Activated CD8-positive, alpha-beta memory T cell treated with anti-CD3 and anti-CD28 coated beads for 4 hours (primary cell): ENCODE data around the gene LRRC46.

Source experiments
- DNase-seq, 2 donors: peaks; one replicate each; pipeline ENCODE4 v3.0.0-alpha.2; 2020; ENCODE audit warnings: low read depth in 2 of 2

The LRRC46 gene, protein sequence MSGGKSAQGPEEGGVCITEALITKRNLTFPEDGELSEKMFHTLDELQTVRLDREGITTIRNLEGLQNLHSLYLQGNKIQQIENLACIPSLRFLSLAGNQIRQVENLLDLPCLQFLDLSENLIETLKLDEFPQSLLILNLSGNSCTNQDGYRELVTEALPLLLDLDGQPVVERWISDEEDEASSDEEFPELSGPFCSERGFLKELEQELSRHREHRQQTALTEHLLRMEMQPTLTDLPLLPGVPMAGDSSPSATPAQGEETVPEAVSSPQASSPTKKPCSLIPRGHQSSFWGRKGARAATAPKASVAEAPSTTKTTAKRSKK

DNA sequence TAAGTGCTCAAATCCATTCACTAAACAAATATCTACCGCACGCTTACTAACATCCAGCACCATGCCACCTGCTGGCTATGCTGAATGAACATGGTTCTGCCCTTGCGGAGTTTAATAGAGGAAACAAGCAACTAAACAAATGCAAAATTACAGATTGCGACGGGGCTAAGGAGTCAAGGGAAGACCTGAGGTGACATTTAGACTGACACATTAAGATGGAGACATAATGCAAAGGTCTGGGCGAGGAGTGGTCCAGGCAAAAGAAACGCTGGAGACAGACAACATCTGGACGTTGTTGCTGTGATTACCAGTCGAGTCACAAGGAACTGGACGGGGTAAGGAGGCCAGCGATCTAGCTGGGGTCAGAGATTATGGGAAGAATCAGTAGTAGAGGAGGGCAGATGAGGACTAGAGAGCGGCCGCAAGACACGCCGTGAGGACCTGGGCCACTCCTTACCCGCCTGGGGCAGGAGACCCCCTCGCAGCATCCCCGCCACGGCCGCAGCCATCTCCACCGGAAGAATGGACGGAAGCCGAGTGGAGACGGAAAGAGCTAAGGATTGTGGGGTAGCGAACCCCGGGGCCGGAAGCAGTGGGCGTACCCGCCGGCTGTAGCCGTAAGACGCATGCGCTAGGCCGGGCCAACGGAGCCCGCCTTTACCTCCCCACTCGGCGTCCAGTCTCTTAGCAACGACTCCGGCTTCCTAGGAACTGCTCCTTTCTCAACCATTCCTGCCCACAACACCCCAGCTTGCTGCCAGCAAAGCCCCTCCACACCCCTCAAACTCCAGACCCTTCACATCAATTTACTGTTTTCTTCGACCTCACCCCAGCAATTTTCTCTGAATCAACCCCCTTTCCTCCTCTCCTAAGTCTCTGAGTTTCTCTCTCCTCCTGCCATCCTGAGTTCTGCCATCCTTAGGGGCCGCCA, at the start of gene LRRC46, which contains the start of gene MRPL10:
LRRC46 (plus strand) TSS at position 668 of the 931 bp plus-strand sequence. CDS start 320 bp downstream, outside the sequence.
MRPL10 (minus strand) TSS at position 539 of the 931 bp plus-strand sequence; CDS start at position 509, 30 bp downstream.
- DNase-seq = peak; percentile 86

DNA sequence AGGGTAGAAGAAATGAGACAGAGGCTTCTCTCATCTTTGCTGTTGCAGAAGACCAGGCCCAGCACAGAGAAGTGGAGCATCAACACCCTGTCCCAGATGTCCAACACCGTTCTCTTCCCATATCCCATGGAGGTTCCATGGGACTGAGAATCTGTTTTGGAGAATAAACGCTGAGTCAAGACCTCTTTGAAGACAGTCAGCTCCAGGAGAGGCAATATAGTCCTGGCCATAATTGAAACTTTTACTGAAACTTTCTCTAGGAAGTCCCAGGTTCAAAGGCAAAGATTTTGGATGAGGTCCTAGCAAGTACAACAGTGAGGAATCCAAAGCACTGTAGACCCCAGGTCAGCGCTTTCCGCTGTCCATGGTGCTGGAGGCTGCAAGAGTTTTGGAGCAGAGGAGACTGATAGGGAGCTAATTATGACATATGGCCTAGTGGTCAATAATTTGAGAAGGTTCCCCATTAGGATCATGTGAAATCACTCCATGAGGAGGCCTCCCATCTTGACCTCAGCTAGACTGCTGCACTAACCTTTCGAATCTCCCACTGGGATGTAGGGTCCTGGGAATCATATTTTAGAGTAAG, 45.8 kb upstream of the LRRC46 start:
- no peak for DNase-seq

DNA sequence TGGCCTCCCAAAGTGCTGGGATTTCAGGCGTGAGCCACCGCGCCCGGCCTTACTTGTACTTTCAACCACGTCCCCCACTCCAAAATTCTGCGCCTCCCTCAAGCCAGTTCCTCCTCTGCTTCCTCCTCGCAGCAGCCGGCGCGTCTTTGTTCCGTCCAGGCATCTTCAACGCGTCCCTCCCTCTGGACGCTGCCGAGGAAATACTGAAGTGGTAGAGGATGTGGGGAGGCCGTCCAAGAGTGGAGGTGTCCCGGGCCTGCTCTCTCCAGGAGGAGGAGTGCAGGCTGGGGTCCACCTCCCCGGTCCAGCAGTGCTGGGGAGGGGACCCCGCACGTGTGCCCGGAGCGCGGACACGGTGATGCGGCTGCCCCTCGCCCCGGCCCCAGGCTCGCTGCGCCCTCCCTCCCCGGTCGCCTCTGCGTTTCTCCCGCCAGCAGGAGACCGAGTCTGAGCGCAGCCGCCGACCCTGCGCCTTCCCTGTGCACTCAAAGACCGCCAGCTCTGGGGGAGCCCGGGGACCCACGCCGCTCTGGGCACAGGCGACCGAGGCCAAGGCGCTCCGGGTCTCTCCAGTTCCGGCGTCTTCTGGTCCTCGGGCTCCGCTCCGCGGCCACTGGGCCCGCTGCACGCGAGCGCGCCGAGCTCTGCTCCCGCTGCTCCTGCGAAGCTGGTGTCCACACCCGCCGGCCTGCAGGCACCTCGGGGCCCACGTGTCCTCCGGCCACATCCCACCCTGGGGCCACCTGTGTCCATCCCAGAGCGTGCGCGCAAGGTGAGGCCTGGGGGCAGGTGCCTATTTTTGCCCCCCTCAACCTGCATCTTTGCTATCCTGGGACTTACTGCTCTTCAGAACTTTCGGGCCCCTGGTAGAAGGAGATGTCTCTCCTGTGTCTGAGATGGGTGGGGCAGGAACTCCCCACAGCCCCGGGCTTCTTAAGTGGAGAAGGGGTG, 41.6 kb upstream of the LRRC46 start:
- DNase-seq = peak in 1 of 2 donors; percentile 13

DNA sequence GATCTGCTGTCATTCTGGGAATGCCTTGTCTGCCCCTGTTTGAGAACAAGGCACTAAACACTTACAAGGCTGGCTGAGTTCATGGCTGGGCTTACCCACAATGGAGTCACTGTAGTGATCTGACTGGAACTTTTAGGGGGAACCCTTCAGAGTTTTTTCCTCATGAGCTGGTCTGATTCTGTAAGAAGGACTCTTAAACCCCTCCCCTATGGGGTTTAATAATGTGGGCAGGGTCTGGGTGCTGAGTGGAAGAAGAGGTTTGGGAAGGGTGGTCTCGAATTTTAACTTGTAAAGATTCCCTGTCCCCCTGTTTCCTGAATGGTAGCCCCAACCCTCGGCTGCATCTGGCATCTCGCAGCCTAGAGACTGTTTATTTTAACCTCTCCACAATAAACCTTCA, 40.4 kb upstream of the LRRC46 start:
- DNase-seq = no peak

DNA sequence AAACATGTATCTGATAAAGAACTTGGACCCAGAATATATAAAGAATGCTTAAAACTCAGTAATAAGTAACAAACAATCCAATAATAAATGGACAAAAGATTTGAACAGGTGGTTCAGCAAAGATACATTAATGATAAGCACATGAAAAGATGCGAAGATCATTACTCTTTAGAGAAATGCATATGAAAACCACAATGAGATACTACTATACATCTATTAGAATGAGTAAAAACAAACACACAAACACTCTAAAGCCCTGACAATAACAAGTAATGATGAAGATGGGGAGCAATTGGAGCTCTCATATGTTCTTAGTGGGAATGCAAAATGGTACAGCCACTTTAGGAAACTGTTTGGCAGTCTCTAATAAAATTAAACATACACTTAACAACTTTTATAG, 39.0 kb upstream of the LRRC46 start:
- DNase-seq = no peak

DNA sequence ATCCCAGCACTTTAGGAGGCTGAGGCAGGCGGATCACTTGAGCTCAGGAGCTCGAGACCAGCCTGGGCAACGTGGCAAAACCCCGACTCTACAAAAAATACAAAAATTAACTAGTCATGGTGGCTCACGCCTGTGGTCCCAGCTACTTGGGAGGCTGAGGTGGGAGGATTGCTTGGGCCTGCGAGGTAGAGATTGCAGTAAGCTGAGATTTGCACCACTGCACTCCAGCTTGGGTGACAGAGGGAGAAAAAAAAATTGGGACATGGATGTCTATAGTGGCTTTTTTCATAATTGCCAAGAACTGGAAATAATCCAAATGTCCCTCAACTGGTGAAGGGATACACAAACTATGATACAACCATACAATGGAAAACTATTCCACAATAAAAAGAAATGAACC, 38.5 kb upstream of the LRRC46 start:
- DNase-seq = no peak

DNA sequence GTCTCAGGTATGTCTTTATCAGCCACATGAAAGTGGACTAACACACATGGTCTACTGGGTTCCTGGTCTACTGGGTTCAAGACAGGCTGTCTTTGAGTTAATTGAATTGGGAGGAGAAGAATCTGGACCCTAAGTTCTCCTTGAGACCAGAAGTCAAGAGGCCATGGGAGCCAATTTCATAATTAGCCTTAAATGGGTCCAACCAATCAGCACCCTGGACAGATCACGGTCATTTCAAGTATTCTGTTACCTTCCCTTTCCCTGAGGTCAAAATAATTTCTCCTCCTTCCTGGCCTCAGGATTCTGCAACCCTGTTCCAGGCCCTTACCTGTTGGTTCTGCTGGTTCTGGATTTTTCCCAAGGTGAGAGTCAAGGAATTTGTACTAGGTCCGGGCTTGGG, 33.7 kb upstream of the LRRC46 start:
- no peak for DNase-seq

DNA sequence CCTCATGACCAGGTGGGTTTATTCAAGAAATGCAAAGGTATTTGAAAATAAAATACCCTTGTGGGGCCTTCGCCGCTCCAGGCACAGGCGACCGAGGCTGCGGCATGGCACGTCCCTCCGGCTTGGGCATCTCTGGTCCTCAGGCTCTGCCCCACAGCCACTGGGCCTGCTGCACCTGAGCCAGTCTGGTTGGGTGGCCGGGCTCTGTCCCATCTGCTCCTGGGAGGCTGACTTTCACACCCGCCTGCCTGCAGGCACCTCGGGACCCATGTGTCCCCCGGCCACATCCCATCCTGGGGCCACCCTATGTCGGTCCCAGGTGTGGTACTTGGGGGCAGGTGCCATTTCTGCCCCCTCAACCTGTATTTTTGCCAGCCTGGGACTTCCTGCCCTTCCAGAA, 30.8 kb upstream of the LRRC46 start:
- no peak for DNase-seq

DNA sequence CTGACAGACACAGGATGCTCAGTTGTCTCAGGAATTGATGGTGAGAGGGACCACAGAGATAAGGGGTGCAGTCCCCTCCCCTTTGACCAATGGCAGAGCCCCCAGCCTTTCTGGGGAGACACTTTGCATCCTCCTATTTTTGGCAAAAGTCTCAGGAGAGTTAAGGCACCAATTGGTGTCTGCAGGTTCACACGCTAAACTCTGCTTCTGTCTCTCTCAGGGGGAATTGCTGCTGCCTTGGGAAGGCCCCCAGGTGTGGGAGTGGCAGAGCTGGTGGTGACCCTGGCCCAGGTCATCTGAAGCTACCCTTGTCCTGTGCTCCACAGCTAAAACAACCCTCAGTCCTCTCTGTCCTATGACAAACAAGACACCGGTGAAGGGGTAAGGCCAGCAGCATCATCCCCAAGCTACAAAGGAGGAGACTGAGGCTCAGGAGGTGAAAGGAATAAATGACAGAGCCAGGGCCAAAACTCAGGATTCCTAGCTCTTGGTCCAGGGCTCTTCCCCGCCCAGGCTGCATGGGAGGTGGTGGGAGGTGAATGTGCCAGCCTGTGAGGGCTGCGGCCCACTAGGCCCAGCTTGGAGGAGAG, 30.2 kb upstream of the LRRC46 start:
- DNase-seq = no peak

DNA sequence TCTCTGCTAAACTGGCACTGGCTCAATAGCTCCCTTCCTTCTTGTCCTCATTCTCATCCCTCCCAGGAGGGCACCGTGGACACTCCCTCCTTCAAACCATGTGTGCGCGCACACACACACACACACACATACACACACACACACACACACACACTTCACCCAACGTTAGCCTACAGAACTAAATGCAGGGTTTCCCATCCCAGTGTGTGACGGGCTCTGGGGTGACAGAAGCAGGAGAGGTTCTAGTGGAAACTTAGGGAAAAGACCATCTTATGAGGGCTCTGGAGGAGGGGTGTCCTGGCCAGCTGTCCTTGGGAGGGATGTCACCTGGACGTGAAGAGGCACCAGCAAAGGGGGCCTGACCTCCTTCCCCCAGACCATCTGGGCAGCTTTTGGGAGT, 29.6 kb upstream of the LRRC46 start:
- no peak for DNase-seq

DNA sequence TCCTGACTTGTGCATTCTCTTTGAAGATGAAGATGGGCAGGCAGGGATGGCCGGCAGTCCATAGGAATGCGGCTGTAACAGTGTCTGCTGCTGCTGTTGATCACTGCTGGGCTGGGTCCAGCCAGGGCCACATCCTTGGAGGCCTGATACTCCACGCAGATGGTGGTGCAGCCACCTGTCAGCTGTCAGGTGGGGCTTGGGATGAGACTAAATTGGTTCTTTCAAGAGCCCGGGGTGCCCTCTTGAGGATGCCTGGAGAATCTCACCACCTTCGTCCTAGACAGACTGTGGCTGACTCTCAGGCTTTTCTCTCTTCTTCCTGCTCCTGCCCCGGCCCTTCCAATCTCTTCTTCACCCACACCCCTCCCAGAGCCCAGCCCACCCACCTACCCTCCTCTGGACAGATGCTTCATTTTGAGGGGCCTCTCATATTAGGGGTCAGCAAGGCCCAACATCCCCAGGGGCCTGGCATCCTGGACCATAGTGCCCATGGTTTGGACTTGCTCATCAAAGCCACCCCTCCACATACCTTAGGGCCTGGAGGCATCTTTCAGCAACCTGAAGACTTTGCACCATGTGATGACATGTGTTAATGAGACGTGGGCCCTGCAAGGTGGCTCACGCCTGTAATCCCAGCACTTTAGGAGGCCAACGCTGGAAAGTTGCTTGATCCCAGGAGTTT, 29.0 kb upstream of the LRRC46 start:
- DNase-seq = peak; percentile 24 to 31

DNA sequence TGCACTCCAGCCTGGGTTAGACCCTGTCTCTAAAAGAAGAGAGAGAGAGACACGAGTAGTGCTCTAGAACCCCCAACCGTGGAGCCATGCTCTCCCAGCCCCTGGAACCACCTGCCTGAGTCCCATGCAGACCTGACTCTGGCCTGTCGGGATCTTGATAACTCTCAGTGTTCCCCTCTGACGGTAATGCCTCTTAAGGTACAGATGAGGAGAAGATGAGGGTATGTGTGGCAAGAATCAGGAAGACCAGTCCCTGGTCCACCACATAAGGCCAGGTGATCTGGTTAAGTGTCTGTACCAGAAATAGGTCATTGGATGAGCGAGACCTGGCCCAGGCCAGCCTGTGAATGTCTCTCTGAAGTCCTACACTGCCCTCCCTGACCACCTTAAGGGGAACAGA, 28.3 kb upstream of the LRRC46 start:
- no peak for DNase-seq

DNA sequence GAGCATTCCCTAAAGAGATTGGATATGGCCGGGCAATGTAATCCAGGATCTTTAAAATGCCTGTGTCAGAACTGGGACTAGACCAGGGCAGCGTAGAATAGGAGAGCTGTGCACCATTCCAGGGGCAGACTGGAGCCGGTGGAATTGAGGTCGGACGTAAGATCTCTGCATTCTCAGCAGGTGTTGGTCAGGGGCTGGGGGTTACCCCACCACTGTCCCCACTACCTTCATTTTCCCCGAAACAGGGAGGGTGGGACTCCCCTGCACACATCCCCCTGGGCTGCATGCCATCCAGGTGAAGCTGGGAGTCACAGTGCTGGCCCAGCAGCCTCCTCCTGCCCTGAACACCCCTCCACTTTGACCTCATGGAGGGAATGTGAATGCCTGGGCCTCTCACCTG, 27.7 kb upstream of the LRRC46 start:
- no peak for DNase-seq

DNA sequence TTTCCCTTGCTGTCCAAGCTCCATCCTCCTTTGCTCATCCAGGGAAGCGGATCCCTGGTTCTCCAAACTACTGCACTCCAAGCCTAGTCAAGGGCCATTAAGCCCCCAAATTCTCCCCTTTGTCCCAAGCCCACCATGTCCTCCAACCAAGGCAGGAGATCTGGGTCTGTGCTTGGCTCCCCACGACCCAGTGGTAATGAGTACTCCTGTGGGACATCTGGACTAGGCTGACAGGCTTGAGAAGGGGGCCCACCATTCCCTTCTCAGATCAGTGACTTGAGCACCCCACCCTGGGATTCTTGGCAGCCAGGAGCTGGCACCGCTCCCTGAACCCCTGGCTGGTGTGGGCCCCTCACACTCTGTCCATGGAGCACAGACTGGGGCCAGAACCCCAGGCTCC, 27.0 kb upstream of the LRRC46 start:
- DNase-seq = no peak

DNA sequence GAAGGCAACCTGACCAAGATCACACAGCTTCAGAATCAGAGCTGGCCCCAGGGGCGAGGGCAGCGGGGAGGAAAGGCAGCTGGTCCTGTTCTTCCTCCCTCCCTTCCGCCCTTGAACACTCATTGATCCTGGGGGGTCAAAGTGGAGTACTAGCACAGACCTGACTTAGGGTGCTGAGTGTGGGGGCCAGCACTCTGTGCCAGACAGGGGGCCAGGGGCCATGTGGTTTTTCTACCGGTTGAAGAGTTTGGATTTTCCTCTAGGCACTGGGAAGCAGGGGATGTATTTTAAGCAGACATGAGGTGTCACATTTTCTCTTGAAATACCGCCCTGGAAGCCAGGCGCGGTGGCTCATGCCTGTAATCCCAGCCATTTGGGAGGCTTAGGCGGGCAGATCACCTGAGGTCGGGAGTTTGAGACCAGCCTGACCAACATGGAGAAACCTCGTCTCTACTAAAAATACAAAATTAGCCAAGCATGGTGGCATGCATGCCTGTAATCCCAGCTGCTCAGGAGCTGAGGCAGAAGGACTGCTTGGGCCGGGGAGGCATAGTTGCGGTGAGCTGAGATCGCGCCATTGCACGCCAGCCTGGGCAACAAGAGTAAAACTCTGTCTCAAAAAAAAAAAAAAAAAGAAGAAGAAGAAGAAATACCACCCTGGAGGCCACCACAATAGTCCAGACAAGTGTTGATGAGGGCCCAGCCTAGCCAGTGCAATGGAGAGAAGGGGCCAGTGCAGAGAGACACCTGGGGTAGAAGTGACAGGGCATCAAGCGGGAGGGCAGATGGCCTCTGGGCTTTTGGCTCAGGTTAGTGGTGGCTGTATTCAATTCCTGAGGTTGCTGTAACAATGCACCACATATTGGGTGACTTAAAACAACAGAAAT, 25.2 kb upstream of the LRRC46 start:
- no peak for DNase-seq

DNA sequence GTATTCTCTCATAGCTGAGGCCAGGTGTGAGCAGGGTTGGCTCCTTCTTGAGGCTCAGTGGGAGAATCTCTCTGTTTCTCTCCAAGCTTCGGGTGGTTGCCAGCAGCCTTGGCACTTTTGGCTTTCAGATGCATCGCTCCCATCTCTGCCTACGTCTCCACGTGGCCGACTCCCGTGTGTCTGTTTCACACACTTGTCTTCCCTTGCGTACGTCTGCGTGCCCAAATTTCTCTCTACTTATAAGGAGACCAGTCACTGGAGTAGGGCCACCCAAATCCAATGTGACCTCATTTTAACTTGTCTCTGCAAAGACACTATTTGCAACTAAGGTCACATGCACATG, 24.6 kb upstream of the LRRC46 start:
- DNase-seq = no peak

DNA sequence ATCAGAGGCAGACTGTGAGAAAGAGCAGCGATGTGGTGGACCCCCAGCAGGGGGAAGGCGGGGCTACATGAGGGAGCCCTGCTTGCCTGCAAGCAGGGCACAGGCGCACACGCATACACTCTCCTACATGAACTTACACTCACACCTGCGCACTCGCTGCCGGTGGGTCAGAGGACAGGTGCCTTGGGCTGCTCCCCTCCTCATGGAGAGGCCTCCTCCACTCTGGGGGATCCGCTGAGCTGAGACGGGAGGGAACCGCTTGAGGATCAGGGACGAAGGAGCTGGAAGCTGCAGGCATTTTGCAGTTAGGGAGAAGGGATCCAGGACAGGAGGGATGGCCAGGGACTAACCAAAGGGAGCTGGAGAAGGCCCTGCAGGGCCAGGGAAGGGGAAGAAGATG, 24.0 kb upstream of the LRRC46 start:
- DNase-seq = no peak

DNA sequence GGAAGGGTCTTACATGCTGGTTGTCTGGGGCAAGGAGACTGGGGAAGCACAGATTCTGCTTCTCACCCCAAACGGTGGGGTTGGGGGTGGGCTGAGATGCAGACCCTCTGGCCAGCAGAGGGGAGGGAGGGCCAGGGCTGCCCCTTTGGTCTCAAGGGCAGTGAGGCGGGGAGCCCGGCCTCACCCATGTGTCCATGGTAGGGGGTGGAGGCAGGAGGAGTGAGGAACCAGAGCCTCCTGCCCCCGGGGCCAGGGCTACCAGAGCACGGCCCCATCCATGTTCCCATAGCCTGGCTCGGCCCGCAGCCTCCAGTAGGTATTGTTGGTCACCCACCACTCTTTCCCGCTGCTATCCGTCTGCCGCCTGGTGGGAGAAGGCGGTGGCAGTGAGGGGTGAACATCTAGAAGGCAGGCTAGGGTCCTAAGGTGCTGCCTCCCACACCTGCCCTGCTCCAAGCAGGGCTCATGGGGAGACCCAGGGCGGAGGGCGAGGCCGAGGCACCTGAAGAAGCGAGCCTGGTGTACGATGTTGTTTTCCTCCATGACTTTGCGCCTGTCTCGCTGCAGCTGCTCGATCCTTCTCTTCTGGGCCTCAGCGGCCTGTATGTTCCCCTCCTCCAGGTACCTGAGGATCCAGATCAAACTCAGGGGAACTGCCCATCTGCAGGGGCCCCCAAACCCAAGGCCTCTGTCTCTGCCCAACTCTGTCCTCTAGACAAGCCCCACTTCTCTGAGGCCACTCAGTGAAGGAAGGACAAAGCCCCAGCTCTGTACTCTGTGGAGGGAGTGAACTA, 23.2 kb upstream of the LRRC46 start:
- DNase-seq = no peak
